ENCODE results near the gene NLGN4Y.

DNA sequence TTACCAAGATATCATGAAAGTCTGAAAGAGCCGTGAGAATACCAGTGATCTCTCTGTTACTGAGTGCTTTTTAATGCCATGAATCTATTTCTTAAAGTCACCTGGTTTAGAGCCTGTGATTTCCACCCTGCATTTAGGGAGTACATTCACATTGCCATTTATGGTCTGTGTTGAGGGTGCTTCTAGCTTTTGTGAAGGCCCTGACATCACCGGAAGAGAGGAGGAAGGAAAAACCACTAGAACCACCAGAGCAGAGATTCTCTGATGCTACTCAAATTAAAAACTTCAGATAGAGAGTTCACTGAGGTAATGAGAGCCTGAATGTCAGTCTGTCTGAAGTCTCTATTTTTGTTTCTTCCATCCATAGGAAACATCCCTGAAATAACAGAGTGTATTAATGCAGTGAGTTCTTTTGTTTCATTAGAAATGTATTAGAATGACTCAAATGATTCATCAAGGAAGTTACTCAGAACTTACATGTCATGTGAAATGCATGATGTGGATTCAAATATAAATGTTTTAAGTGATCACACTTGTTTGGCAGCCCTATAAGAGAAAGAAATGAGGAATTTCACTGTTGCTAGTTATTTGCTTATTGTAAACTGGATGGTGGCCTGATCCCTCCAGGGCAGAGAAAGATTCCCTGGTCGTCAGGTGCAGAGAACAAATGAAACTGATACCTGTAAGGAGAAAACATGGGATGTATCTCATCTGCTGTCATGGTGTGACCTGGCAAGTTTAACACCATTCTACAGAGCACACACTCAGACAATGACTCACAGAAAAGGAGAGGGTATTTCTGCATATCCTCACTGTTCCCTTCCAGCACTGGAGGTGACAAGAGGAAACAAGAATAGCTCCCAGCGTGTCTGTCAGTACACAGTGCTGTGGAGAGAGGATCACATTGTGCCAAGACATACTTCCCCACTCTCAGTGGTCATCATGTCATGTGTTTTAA is 310.1 kb downstream of the NLGN4Y start:
- TF ChIP-seq, protein P1, sequence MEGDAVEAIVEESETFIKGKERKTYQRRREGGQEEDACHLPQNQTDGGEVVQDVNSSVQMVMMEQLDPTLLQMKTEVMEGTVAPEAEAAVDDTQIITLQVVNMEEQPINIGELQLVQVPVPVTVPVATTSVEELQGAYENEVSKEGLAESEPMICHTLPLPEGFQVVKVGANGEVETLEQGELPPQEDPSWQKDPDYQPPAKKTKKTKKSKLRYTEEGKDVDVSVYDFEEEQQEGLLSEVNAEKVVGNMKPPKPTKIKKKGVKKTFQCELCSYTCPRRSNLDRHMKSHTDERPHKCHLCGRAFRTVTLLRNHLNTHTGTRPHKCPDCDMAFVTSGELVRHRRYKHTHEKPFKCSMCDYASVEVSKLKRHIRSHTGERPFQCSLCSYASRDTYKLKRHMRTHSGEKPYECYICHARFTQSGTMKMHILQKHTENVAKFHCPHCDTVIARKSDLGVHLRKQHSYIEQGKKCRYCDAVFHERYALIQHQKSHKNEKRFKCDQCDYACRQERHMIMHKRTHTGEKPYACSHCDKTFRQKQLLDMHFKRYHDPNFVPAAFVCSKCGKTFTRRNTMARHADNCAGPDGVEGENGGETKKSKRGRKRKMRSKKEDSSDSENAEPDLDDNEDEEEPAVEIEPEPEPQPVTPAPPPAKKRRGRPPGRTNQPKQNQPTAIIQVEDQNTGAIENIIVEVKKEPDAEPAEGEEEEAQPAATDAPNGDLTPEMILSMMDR (IDR thresholded peaks at IDR 0.05): no peak
- TF ChIP-seq POLR2A (IDR thresholded peaks at IDR 0.05): no peak
